HG02840 (cell line): ENCODE measurements around the gene NACC2.

Source experiments
- ATAC-seq: cut with Tn5 transposase; IDR thresholded peaks from one replicate; pipeline ENCODE4 v1.9.1; 2021; ENCODE audit warnings: mild to moderate bottlenecking, moderate library complexity, moderate number of reproducible peaks; ENCODE audit not compliant: unreplicated experiment, low FRiP score

NACC2 gene

DNA sequence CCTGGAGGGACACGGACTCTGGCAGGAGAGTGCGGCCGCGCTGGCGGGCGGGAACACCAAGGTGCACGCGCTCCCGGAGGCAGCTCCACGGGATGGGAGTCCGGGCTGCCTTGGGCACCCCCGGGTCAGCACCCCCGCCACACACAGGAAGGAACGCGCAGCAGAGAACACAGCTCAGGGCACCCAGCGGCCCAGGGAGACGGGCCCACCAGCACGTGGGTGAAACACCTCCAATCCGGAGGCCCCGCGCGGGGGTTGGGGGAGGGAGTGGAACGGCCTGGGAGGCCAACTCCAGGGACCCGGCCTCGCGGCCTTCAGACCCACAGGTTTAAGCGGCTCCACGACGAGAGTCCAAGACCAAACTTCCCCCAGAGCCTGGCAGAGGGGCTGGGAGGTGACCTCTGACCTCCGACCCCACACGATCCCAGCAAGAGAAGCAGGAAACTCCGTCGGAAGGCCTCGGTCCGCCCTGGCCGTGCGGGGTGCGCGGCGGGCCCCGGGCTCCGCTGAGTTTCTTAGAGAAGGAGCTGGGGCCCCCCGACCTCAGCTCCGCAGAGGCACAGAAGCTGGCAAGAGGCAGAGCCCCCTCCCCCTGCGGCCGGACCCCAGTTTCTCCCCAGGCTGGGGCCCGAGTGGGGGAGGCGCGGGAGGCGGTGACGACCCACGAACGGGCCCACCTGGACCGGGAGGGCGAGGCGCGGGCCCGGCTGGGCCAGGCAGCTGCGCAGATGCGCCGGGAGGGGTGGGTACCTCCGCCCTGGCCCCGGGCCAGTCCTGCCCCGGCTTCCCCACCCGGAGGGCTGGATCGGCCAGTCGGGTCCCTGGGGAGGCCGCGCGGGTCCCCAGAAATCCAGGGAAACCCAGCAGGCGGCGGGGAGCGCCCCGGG, 851 bp downstream of the NACC2 start:
- no peak for ATAC-seq

DNA sequence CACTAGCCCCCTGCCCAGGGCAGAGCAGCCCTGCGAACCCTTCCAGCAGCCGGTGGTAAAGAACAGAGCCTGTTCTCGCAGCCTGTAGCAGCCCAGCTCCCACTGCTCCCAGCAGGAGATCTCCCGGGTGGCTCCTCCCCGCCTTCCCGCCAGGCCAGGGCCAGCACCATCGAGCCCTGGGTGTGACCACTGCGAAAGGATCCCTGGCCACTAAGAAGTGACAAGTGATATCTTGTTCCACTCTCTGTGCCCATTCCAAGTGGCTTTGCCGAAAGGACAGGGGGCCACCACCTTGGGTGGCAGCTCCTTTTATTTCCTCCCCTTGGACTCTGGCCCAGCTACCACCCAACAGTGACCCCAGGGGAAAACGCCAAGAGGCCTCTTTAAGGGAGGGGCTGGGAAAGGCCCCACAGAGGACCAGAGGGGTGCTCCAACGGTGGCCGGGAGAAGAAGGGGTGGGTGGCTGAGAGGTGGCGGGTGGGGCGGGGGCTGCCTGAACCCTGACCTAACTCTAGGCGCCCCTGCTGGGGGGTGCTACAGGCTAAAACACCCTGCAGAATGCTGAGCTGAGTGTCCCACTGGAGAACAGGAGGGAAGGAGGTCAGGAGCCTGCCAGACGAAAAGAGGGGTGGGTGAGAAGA, 1.6 kb downstream of the NACC2 start:
- no peak for ATAC-seq

DNA sequence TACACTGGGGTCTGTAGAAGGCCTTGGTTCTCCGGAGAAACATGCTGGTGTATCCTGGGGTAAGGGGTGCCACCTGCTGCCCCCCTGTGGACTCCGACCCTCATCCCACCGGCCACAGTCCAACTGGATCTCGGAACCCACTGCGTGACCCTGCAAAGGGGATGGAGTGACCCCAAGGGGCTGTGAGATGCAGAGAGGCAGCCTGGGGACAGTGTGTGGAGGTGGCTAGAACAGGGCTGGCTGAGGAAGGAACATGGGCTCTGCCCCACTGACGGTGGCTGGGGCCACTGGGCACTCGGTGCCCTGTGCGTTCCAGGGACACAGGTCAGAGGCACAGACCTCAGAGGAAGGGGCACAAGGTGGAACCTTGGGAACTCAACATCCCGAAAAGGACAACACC, 2.3 kb downstream of the NACC2 start:
- ATAC-seq, result no peak

DNA sequence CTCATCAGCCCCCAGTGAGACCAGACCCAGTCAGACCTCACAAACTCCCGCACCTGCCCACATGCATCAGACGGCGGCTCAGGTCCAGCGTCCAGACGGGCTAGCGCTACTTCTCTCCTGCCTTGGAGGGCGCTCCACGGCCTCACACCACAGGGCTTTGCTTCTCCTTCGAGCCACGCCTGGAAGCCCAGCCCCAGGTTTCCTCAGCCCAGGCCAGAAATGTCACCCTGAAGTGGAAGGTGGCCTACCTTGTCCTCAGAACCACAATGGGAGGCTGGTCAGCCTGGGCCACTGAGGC, 2.8 kb downstream of the NACC2 start:
- ATAC-seq, result no peak

DNA sequence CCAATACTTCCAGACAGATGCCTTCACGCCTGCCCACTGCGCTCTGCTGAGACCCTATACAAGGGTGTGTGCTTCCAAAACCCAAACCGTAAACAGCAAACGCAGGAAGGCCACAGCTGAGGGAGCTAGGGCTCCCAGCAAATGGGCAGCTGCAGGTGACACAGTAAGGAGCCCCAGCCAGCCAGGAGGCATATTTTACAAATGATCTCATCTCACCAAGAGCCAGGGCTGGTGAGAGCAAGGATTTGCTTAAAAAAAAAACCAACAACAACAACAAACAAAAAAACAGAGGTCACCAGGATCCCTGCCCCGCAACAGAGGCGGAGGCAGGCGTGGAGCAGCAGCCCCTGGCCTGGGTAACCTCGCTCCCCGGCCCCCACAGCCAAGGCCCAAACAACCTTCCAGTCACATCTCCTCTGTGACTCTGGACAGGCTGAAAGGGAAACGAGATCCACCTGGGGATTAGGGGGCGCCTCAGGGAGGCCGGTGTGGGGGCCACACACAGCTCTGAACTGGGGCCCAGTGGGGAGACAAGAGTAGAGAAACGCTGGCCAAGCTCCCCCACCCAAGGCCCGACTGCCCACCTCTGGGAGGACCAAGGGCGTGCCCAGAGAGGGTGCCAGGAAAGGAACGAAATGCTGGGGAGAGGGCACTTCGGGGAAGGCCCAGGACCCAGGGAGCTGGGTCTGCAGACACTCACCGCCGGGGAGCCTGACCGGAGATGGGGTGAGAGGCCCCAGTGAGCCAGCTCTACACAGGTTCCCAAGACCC, 3.3 kb downstream of the NACC2 start:
- ATAC-seq, result no peak

DNA sequence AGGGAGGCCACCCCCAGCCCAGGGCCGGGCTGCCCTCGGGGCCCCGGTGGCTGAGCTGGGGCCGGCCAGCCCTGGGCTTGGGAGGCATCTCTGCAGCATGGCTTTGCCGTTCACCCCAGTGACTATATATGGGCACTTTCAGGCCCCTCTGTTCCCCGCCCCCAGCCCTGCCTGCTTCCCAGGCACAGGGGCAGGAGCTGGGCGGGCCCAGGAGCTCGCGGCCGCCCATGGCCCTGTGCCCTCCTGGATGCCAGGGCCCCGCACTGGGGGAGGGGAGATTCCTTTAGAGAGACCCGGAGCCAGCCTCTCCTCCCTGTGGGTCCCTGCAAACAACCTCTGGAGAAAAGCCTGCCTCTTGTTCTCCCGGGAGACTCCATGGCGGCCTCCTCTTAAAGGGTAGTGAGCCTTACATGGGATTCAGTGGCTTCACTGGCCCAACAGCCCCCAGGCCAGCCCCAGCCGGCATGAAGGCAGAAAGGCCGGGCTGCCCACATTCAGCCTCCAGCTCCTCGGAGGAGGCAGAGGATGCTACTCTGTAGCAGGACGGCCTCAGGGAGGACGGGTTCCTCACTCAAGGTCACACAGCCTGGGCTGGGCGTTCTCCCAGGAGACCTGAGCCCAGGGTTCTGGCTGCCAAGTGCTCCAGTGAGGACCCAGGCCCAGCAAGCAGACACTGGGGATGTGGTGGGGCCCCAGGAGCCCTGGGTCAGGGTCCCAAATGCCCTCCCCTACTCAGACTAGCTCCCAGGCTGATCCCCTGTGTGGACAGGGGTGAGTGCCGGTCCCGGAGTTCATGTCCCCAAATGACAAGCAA, 4.1 kb downstream of the NACC2 start:
- no peak for ATAC-seq

DNA sequence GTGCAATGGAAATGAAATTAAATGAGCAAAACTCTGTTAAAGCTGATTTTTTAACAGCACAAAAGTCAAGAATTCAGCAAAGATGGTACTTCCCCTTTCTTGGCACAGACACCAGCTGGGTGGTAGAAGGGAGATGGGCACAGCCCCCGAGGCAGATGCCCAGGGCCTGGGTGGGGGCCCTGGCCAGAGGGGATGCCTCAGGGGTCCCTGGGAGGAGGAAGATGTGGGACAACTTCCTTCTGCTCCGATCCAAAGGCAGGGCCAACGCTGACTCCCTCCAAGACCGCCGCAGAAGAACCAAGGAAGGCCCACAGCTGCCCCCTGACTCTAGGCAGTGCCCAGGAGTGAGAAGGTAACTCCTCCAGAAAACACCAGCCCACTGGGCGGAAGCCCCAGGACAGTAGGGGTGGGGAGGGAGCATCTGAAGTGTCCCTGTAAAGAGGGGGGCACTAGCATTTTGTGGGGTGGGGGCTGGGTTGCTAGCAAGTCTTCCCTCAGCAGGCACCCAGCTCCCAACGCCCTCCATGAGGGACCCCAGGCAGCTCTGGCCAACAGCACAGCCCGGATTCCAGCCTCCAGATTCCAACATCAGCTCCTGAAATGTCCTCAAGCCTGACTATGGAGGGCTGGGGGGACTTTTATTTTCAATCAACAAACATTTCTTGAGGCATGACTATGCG, 4.9 kb downstream of the NACC2 start:
- ATAC-seq, result no peak

DNA sequence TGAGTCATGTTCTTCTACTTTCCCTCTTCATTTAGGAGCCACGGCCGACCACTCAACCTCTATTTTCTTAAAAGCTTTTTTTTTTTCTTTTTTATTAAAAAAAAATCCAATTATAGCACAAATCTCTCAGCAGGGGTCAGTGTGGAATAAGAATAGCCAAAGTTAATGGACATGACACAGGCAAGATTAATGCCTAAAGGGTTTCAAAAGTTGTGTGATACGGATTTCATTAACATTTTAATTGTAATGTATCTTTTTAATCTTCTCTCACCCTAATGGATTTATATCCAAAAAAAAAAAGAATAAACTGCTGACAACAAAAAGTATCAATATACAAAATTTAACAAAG, 5.4 kb downstream of the NACC2 start:
- no peak for ATAC-seq

DNA sequence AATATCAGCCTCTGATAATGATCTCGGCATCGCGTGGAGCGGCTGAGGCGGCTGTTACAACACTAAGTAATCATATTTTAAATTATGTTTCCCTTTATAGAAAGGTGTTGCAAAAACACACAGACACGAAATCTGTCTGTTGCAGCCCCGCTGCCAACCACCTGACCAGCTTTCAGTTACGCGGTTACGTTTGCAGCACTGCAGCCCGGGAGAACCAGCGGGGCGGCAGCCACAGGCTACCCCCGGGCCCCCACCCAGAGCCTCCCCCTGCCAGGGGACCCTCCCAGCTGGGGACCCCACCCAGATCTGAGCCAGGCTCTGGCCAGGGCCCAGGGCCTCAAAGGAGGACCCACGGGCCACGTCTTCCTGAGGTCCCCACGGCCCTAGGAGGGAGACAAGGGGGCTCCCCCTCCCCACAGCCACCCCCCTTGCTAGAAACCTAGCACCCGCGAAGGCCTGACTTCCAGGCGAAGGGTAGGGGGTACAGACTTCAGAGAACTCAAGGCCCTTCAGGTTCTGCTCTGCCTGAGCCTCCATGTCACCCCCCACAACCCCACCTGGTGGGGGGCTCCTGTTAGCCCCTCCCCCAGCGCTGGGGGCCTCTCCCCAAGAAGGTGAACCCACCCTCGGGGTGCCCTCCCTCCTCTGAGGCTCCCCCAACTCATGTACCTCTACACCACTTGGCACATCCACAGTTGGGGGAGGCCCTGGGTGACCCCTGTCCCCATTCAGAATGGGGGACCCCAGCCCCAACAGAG, 6.0 kb downstream of the NACC2 start:
- no peak for ATAC-seq

DNA sequence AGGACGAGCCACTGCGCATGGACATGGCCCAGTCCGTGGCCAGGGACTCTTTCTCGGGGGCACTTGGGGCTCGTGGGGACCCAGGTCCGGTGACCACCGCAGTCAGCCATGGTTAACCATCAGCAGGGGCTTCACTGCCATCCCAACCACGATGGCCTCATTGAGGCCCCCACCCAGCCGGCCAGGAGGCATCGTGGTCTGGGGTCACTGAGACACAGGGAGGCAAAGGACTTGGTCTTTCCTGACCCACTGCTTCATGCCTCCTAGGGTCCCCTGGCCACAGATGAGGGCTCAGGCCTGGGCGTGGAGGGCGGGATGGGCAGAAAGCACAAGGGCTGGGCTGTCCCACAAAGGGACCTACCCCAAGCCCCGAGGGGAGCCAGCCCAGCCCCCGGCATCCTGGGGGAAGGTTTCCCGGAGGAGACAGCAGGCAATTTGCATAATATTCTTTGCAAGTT, 6.6 kb downstream of the NACC2 start:
- ATAC-seq, result no peak

DNA sequence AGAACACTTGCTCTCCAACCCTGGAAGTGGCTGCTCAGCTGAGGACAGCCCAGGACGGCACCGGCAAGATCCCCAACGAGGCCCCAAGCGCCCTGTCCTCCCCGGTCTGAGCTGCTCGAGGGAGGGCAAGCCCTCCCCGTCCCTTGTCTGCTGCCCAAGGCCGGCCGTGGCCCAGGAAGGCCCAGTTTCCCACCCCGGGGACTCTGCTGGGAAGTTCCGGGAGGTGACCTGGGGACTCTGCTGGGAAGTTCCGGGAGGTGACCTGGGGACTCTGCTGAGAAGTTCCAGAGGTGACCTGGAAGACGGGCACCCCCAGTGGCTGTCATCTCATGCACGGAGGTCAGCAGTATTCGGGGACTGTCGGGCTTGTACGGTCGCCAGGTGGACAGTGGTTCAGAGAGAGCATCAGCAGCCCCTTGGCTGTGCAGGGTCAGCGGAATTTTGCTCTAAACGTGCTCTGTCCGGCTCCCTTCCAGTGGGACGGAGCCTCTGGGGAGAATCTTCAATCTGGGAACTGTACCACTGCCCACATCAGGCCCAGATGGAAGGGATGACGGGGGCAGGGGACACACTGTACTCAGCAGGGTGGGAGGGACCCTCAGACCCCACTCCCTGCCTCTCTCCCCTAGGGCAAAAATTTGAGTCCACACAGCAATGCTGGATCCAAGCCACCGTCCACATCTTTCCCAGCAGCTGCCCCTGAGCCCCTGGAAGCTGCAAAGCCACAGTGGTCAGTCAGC, 7.2 kb downstream of the NACC2 start:
- no peak for ATAC-seq

DNA sequence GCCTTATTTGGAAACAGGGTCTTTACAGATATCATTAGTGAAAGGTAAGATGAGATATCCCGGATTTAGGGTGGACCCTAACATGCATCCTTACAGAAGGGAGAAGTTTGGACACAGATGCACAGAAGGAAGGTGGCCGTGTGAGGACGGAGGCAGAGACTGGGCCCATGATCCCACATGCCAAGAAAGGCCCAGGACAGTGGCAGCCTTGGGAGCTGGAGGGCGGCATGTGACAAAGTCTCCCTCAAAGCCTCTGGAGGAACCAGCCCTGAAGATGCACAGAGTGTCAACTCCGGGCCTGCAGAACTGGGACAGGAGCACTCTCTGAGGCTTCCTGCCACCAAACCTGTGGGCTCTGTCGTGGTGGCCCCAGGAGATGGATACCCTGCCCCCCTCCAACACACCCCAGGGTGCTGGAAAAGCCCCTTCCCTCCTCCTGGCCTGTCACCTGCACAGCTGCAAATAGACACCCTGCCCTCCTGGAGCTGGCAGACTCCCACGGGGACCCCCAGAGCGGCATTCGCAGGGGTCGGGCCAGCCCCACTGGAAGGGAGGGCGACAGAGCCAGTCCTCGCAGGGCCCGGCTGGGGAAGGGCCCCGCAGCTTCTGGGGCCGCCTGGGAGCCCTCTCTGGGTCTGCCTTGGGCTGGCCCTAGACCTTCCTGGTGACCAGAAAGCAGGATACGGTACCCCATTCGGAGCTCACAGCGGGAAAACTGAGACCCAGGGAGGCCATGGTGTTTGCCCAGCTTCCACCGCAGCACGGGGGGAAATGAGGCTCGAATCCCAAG, 7.9 kb downstream of the NACC2 start:
- no peak for ATAC-seq

DNA sequence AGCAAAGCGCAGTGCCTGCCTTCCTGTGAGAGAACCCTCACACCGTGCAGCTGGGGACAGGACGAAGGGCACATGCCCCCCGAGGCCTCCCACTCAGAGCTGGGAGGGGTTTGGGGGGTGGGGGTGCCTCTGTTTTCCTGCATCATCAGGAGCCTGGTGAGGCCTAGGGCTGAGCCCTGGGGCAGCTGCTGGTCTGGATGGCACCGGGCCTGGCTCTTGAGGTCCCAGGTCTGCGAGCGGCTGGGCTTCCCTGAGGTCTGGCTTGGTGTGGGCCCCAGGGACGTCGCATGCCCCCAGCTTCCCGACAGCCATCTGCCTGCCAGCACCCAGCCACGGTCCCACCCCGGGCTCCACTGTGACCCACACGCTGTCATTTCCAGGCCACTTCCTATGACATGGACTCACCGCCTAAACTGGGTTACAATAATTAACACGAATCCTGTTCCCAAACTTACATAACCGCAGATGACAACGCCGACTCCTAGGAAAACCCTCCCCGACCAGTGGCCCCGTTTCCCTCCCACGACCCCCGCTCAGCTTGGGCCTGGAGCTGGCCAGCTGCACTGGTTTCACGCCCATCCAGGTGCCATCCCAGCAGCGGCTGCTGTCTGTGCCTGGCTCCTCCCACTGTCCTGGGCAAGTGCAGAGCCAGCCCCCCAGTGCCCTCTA, 8.7 kb downstream of the NACC2 start:
- no peak for ATAC-seq

DNA sequence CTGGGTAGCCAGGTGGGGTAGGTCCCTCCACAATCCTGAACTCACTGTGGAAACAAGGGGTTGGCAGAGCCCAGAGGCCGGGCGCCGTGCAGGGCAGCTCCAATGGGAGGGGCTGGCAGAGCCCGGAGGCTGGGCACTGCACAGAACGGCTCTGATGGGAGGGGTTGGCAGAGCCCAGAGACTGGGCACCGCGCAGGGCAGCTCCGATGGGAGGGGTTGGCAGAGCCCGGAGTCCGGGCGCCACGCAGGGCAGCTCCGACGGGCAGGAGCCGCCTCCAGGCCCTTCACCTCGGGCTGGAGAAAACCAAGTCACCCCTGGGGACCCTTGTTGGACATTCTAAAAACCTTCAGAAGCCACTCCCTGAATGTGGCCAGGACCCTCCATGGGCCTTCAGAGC, 9.3 kb downstream of the NACC2 start:
- ATAC-seq, result no peak

DNA sequence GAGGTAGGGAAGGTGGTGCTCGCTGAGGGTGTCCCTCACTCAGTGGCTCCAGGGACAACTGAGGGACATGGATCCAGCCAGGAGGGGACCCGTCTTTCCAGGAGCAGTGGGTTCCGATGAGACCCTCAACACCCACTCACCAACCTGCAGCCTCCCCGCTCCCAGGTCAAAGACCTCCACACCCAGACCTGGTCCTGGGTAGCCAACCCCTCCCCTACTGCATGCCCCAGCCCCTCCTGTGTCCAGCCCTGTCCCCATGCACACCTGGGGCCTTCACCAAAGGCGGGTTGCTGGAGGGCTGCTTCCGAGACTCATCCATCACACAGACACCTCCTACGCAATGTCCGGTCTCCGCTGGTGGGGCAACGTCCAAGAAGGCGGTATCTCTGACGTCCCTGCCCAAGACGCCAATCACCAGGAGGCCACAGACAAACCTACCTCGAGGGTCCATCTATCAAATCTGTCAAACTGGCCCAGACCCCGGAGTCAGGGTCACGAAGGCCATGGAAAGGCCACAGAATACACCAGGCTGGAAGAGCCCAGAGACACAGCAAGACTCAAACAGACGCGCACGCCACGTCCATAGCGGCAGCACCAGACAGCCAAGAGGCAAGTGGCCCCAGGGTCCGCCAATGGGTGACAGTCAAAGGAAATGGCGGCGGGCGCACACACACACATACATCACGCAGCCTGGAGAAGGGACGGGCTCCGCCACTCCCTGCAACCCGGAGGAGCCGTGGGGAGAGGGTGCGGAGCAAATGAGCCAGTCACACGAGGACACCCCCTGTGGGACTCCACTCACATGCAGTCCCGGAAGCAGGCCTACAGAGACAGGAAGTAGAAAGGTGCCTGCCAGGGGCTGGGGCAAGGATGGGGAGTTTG, 10.8 kb downstream of the NACC2 start:
- no peak for ATAC-seq

DNA sequence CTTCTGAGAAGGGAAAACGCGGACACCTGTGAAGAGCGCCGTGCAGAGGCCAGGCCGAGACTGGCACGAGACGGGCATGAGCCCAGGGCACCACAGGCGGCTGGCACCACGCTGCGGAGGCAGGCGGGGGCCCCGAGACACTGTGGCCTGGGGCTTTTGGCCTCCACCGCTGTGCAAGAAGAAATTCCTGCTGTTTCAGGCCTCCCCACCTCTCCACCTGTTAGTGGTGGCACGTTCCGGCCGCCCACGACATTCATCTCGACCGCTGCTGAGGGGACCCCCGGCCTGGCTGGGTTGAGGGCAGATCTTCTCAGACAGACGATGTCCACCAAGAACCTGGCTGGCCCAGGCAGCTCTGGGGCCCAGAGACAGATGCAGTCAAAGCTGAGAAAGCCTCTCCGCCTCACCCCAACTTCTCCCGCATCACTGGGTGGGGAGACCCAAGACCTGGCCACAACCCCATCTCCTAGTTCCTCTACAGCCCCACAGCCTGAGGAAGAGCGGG, 11.5 kb downstream of the NACC2 start:
- ATAC-seq, result no peak
